GM21619 (cell line): ENCODE results near the gene PTPRCAP.
A peak's percentile ranks its signal among the peaks of the same experiment; 100 is the strongest.

Experiments
- ATAC-seq: cut with Tn5 transposase; IDR thresholded peaks from one replicate; pipeline ENCODE4 v1.9.1; 2021; ENCODE audit not compliant: unreplicated experiment

The PTPRCAP gene

DNA sequence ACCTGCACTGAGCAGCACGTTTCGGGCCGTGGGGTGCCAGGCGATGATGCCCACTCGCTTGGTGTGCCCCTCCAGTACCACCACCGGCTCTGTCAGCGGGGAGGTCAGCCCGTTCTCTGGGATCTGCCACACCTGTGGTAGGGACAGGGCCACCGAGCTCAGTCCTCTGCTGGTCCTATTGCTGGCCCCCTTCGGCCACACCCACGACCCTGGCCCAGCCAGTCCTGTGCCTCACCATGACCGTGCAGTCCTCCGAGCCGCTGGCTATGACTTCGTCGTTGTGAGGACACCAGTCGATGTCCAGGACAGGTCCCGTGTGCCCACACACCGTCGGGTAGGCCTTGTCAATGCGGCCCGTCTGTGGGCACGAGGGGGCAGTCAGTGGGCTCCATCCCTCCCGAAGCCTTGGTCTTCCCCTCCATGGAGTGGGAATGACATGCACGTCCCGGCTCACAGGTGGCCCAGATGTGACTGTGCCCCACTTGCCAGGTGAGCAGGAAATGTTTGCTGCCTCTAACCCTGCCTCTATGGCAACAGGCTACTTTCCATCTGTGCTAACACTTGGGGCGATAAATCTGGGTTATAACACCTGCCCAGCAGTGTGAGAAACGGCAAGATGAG, 4.4 kb upstream of the PTPRCAP start:
- ATAC-seq, result no peak

DNA sequence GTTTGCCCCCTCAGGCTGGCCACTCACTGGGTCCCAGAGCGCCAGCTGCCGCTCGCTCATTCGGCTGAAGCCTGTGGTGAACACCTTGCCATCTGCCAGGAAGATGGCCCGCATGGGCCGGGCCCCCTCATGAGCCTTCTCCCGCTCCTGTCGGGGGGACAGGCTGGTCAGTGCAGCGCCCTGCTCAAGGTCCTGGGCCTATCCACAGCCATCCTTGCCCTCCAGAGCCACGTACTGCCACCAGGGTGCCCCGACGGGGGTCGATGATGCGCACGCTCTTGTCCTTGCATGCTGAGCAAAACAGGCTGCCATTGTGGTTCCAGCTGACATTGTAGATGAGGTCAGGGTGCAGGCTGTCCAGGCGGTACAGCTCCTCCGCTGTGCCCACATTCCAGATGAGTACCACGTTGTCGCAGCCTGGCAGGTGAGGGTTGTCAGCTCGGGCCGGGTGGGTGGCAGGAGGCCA, 3.6 kb upstream of the PTPRCAP start:
- no peak for ATAC-seq

DNA sequence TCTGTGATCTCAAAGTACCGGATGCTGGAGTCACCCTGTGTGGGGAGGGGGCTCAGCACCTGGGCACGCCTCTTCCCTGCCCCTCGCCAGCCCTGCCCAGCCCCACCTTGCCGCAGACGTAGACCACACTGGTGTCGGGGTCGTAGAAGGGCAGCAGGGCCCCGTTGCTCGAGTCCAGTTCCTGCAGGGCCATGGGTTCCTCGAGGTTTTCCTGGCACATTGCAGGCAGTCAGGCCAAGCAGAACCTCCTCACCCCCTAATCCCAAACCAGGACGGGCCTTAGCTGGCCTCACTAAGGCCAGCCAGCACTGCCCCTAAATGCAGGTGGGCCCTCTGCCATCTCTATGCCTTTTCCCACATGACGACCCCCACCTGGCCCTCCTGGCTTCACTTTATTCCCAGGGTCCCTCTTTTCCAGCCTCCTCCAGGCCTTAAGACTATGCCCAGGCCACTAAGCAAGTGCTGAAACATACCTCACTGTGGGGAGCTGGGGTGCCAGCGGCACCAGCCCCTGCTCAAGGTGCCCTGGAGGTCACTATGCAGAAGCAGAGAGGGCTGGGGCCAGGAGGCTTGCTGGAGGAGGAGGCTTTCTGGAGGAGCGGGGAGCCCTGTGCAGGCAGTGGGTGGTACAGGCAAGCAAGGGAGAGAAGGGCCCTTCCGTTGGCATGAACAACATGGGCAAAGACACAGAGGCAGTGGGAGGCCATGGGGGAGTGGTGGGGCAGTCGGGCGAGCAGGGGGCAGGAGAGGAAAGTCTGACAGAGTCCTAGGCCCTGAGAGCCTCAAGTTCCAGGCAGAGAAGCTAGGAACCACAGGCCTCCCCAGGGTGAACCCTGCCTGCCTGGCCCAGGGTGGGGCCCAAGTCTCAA, 3.0 kb upstream of the PTPRCAP start:
- no peak for ATAC-seq

DNA sequence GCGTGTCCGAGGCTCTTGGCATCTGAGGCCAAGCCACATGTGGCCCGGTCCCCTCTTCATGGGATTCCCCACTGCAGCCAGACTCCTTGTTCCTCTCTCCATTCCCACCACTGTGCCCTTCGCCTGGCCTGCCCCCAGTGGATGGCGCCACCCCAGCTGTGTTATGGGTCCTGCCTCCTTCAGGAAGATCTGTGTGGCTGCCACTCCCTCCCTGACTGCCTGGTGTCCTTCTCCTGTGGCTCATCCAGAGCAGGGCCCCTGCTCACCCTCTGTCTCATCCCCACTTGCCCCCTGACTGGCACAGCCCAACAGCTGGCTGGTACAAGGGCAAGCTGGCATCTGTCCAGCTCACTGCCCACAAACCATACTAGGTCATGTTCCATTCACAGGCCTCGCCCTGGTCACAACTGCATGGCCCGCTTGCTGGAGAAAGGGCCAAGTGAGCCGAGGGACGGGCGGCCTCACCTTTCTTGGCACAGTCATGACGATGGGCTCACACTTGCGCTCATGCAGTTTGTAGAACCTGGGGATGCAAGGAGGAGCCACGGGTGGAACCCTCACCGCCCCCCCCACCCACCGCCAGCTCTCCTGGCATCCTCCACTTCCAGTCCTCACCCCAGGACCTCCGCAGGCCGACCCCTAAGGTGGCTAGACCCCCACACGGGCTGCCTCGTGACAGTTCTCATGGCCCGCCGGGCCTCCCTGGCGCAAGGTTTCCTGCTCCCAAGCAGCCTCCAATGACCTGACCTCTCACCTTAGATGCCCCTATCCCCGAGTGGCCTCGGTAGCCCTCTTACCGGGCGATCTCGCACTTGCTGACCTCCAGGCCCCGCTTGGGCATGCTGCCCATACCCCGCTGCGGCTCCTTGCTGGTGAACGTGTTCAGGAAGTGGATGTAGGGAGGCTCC, 2.1 kb upstream of the PTPRCAP start:
- no peak for ATAC-seq

DNA sequence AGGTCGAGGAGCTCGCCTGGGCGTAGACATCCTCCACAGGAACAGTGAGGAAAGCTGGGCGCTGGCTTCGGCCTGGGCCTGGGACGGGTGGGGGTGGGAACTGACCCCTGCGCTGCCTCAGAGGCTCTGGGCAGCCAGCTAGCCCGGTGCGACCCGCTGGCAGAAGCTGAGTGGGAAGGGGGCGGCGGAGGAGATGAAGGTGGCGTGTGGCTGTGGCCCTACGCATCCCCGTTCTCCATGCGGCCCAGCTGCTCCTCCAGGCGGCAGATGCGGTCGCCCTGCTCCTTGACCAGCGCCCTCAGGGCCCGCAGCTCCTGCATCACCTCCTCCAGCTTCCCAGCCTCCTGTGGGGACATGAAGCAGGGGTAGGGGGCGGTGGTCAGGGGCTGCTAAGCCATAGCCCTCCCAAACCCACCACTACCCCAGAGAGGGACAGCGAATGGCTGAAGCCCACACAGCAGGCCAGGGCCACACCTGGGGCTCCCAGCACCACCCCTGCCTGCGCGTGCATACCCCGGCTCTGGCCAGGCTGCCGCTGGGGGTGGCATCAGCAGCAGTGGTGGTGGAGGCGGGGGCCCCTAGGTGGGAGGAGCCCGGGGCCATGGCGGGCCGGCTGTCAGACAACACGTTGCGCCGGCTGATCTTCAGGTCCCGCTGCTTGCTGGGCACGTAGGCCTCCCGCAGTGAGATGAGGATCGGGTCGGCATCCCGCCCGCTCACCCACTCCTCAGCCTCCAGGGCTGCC, 848 bp upstream of the PTPRCAP start:
- ATAC-seq, result no peak

DNA sequence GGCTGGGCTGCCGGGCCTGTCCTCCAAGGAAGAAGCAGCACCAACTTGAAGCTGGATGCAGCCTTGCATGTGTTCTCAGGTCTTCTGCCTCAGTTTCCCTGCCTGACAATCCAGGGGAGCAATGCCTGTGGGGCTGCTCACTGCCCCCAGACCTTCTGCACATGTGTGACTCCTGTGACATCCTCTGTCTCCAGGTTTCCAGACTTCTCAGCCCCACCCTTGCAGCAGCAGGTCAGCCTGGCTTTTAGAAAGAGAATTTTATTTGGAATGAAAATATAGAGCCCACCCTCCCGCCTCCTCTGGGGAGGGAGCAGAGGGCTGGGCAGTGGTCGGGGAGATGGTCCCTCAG, 301 bp upstream of the PTPRCAP start:
- ATAC-seq, result no peak

DNA sequence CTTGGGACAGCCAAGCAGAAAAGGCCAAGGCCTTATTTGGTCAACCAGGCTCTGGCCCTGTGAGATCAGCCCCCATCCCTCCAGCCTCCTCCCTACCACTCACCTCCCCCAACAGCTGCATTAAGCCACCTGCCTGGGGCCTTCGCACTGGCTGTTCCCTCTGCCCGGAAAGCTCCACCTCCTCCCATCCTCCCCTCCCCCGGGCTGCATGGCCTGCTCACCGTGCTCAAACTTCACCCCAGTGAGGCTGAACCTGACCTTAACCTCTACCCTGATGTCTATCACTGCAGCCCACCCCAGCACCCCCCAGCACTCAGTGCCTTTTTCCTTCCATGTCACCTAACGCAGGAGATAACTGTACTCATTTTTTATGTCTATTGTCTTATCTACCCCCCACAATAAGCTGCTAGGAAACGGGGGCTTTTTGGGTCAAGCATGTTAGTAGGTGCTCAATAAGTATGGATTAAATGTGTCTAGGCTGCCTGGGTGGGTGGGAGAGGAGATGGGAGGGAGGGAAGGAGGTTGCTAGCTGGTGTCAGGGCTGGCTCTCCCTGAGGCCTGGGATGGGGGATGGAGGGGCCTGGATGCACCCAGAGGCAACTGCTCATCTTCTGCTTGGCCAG, 912 bp downstream of the PTPRCAP start:
- peak; percentile 35 for ATAC-seq

DNA sequence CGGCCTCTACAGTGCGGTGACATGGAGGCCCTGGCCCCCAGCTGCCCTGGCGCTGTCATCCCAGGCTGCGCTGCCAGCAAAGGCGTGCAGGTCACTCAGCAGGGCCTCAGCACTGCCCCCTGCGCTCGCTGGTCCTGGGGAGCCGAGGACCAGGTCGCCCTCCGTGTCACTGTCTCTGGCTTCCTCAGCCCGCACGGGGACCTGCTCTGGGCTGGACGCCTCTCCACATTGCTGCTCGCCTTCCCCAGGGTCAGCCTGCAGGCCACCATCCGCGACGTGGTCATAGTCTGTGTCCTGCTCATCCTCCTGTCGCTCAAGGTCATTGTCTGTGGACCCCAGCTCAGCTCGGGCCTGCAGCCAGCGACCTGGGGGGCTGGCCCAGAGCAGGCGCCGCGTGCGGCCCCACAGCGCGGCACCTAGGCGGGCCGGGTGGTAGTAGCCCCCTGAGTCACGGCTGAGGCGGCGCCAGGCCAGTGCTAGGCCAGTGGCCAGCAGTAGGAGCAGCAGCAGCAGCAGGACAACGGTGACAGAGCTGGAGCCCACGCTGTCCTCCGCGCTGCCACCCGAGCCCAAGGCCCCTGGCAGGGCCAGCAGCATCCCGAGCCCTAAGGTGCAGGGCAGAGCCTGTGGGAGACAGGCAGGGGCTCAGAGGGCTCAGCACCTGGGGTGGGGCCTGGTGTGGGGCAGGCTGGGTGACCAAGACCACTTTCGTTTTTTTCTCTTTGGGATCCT, 1.6 kb downstream of the PTPRCAP start:
- no peak for ATAC-seq

DNA sequence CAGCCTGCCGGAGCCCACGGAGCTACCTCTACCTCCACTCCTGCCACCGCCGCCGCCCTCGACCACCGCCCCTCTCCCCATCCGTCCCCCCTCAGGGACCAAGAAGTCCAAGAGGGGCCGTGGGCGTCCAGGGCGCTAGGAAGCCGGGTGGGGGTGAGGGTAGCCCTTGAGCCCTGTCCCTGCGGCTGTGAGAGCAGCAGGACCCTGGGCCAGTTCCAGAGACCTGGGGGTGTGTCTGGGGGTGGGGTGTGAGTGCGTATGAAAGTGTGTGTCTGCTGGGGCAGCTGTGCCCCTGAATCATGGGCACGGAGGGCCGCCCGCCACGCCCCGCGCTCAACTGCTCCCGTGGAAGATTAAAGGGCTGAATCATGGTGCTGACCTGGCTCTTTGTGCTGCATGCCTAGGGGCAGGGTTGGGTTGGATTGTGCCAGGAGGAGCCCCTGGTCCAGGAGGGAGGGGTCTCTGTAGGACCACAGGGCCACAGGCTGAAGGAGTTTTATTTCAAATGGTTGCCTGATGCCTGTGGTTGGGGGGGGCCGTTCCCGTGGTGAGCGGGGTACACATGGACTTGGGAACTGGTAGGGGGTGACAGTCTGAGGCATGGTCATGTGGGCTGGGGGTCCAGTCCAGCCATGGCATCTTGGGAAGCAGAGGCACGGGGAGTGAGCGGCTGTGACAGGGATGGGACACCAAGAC, 2.3 kb downstream of the PTPRCAP start:
- ATAC-seq, result no peak

DNA sequence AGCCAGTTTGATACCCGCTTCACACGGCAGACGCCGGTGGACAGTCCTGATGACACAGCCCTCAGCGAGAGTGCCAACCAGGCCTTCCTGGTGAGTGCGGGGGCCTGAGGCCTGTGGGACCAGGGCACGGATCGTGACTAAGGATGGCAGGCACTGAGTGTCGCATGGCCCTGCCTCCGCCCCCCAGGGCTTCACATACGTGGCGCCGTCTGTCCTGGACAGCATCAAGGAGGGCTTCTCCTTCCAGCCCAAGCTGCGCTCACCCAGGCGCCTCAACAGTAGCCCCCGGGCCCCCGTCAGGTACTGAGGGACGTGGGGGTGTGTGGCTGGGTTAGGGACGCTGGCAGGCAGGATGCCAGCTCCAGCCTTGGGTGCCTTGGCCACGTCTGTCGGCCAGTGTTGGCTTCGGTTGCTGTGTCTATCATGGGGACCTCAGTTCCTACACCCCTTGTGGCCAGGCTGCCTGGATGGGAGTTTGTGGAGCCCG, 3.0 kb downstream of the PTPRCAP start:
- no peak for ATAC-seq

DNA sequence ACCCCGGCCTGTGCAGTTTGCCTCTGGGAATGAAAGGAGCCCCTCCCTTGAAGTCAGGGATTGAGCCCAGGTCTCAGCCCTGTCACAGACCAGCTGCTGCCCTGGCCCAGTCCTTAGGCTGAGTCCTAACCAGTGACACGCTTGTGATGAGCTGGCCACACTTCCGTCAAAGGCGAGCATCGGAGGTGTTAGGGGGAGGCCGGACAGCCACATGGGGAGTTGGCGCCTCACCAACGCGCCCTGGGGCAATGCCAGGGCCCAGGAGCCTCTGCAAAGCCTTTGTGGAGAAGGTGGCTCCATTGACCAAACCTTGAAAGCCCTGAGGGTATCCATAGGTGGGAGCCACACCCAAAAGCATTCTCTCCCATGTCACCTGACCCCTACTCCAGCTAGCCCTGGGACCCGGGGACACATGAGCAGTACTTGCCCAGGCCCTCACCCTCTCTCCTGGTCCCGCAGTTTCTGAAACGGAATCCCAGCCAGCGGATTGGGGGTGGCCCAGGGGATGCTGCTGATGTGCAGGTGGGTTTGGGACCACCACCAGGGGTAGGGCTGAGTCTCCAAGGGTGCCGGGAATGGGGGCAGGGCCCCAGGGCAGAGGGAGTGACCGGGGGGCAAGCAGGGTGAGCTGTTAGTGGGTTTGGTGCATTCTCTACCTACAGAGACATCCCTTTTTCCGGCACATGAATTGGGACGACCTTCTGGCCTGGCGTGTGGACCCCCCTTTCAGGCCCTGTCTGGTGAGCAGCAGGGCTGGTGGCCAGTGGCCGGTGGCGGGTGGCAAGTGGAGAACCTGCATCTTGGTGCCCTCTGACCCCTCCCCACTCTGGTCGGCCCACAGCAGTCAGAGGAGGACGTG, 3.7 kb downstream of the PTPRCAP start:
- no peak for ATAC-seq

DNA sequence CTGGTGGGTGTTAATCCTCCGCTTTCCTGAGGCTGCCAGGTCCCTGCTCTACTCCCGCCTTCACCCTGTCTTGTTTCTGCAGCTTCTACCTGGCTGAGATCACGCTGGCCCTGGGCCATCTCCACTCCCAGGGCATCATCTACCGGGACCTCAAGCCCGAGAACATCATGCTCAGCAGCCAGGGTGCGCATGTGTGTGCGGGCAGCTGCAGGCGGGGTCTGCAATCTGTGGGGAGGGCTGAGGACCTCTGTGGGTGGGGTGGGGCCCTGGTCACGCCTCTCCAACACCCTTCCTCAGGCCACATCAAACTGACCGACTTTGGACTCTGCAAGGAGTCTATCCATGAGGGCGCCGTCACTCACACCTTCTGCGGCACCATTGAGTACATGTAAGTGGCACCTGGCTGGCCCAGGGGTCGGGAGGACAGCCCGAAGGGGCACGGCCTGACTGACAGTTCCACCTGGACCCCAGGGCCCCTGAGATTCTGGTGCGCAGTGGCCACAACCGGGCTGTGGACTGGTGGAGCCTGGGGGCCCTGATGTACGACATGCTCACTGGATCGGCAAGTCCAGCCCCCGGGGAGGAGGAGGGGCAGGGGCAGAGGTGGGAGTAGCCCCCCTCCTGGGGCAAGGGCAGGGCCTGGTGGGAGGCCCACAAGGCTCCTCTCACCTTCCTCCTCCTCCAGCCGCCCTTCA, 4.7 kb downstream of the PTPRCAP start:
- ATAC-seq, result no peak

DNA sequence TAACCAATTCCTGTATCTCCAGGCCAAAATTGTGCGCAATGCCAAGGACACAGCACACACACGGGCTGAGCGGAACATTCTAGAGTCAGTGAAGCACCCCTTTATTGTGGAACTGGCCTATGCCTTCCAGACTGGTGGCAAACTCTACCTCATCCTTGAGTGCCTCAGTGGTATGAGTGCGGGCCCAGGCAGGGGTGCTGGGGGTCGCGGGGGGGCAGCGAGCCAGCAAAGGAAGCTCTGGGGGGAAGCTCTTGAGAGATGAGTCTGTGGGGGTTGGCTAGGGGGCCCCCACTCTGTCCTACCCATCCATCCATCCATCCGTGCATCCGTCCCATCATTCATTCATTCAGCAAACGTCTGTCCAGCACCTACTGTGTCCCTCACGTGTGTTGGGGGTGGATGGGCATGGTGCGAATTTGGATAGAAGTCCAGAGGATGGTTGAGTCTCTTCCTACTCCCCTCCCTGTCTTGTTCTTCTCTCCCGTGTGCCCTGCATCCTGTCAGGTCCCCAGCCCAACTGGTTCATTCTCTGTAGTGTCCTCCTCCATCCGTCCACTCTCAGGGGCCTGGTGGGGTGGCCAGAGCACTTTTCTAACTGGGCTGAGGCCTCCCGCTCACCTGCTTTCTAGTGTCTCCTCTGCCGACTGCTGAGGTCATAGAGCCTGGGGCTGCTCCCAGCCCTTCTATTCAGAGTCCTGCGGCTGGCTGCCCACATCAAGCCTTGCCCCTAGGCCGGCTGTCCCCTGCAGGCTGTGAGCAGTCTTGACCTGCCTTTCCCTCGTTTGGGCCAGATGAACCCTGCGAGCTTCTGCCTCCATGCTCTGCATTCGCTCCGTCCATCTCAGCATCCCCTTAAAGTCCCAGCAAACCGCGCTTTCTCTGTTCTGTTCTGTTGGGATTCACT, 5.9 kb downstream of the PTPRCAP start:
- no peak for ATAC-seq

DNA sequence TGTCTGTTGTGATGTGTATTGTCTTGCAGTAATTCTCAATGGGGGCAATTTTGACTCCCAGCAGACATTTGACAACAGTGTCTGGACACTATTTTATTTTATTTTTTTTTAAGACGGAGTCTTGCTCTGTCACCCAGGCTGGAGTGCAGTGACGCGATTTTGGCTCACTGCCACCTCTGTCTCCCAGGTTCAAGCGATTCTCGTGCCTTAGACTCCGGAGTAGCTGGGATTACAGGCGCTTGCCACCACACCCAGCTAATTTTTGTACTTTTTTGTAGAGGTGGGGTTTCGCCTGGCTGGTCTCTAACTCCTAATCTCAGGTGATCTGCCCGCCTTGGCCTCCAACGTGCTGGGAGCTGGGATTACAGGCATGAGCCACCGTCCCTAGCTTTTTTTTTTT, 7.8 kb downstream of the PTPRCAP start:
- no peak for ATAC-seq

DNA sequence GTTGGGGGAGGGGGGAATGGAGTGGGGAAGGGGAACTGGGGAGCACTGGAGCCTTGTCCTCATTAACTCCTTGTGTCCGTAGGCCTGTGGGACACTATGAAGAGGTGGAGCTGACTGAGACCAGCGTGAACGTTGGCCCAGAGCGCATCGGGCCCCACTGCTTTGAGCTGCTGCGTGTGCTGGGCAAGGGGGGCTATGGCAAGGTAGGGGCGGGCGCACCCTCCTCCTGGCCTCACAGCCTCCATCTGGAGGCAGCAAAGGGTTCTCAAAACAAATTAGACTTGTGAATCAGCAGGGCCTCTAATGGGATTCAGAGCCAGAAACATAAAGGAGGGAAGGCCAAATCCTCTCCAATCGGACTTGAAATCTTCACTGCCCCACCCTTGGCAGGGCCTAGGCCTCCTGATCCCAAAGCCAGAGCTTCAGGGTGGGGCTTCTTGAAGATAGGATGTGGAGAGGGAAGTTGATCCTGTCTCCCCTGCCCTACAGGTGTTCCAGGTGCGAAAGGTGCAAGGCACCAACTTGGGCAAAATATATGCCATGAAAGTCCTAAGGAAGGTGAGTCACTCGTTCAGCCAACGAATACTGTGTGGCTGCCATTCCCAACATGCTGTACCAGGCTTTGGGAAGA, 8.3 kb downstream of the PTPRCAP start:
- ATAC-seq, result no peak
